Mucosa of gallbladder (tissue), 1 donor: ENCODE data around the gene BTNL8. TPM values are rescaled to one million over a fixed set of nuclear protein-coding genes. Genes with fewer than 3 reads are reported as not detected.
"Not testable (repeated sequence)": the region's sequence is repeated elsewhere in the genome, so short reads cannot be mapped to it uniquely, and the experiment has no call there.

Experiments used
- DNase-seq: peaks from one replicate; pipeline ENCODE4 v3.0.0-alpha.2; 2020; ENCODE audit warnings: low spot score
- total RNA-seq: library from RNA; stranded (reverse); gene quantifications from one replicate; pipeline ENCODE4 v1.2.1, GENCODE V29; 2021
- donor health status: DM: no; HTN: no; CAD: no.

Gene BTNL8
- total RNA-seq, 1 donor from 2014 or later, result 47.3 TPM

GRCh38 chr5:180874804-180875582 lies 24.0 kb upstream of the BTNL8 start:
- DNase-seq, result no peak

GRCh38 chr5:180875860-180876426 lies 23.0 kb upstream of the BTNL8 start:
- DNase-seq, result no peak

- DNase-seq, result peak; percentile 86
These were observed 13.0 kb upstream of the BTNL8 start for GRCh38 chr5:180885845-180886529.

- DNase-seq, result no peak
These were observed 9.6 kb upstream of the BTNL8 start for GRCh38 chr5:180889381-180889780.

GRCh38 chr5:180895330-180895729 lies 3.6 kb upstream of the BTNL8 start:
- not testable (repeated sequence) for DNase-seq

- DNase-seq, result no peak
These were observed 1.2 kb downstream of the BTNL8 start for GRCh38 chr5:180900178-180900577.

GRCh38 chr5:180901319-180902009 lies 2.5 kb downstream of the BTNL8 start:
- DNase-seq, result no peak

GRCh38 chr5:180908400-180908799 lies 9.4 kb downstream of the BTNL8 start:
- no peak for DNase-seq

- no peak for DNase-seq
These were observed 10.2 kb downstream of the BTNL8 start for GRCh38 chr5:180908998-180909731.

GRCh38 chr5:180909782-180910181 lies 10.8 kb downstream of the BTNL8 start:
- DNase-seq, result no peak

GRCh38 chr5:180910182-180910581 lies 11.2 kb downstream of the BTNL8 start:
- no peak for DNase-seq

- no peak for DNase-seq
These were observed 11.8 kb downstream of the BTNL8 start for GRCh38 chr5:180910735-180911134.

GRCh38 chr5:180914646-180915045 lies 15.7 kb downstream of the BTNL8 start:
- no peak for DNase-seq

GRCh38 chr5:180915924-180916323 lies 17.0 kb downstream of the BTNL8 start:
- DNase-seq, result no peak

GRCh38 chr5:180918380-180918779 lies 19.4 kb downstream of the BTNL8 start:
- no peak for DNase-seq

GRCh38 chr5:180920710-180921109 lies 21.8 kb downstream of the BTNL8 start:
- no peak for DNase-seq

- DNase-seq, result no peak
These were observed 24.0 kb downstream of the BTNL8 start for GRCh38 chr5:180922932-180923331.

GRCh38 chr5:180932660-180933059 lies 33.7 kb downstream of the BTNL8 start:
- DNase-seq, result no peak

- DNase-seq, result no peak
These were observed 36.2 kb downstream of the BTNL8 start for GRCh38 chr5:180935203-180935602.

GRCh38 chr5:180938294-180938693 lies 39.3 kb downstream of the BTNL8 start:
- no peak for DNase-seq

- no peak for DNase-seq
These were observed 51.5 kb downstream of the BTNL8 start for GRCh38 chr5:180950291-180950949.
